ACC112 (cell line): ENCODE data around the gene PPT1.

Experiments used
- H2AFZ ChIP-seq: fragments of 200-600 bp; sonication (generic); one replicate; pipeline ENCODE4 v1.6.0; 2017; ENCODE audit warnings: antibody characterized with exemption, low read length; ENCODE audit not compliant: unreplicated experiment
- H3K27ac ChIP-seq: fragments of 200-600 bp; sonication (generic); 2 replicates; pipeline ENCODE4 v1.5.1; 2014; ENCODE audit warnings: low read depth, mild to moderate bottlenecking, antibody characterized with exemption, low read length, moderate library complexity
- H3K27me3 ChIP-seq: fragments of 200-600 bp; sonication (generic); 2 replicates; pipeline ENCODE4 v1.6.1; 2014; ENCODE audit warnings: mild to moderate bottlenecking, antibody characterized with exemption, low read length, moderate library complexity, mixed read lengths; ENCODE audit not compliant: insufficient read depth
- H3K36me3 ChIP-seq: fragments of 200-600 bp; sonication (generic); 2 replicates; pipeline ENCODE4 v1.6.1; 2016; ENCODE audit warnings: mild to moderate bottlenecking, antibody characterized with exemption, low read length, moderate library complexity, mixed read lengths; ENCODE audit not compliant: insufficient read depth
- H3K4me1 ChIP-seq: fragments of 200-600 bp; sonication (generic); one replicate; pipeline ENCODE4 v1.6.1; 2016; ENCODE audit warnings: low read length, mixed read lengths; ENCODE audit not compliant: insufficient read depth, unreplicated experiment, control insufficient read depth
- H3K4me3 ChIP-seq: fragments of 200-600 bp; sonication (generic); 2 replicates; pipeline ENCODE4 v1.5.1; 2014; ENCODE audit warnings: mild to moderate bottlenecking, low read depth, low read length
- H3K79me2 ChIP-seq: fragments of 200-600 bp; sonication (generic); one replicate; pipeline ENCODE4 v1.6.0; 2016; ENCODE audit warnings: low read length; ENCODE audit not compliant: control insufficient read depth, unreplicated experiment, insufficient read depth

PPT1 gene

DNA sequence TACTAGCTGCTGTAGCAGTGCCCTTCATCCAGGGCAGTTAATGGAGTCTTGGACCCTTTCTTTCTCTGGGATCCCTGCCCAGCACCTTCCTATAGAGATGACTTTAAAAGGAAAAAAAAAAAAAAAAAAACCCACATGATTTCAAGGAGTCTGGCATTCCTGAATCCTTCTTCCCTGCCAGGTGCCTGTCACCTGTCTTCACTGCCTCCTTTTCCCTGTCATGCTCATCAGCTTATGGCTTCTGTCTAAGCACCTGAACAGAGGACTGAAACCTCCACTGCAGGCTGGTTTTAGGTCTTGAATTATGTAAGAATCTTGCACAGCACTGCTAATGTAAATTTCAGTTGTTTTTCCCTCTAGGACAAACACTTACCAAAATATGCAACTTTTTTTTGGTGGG is 24.9 kb downstream of the PPT1 start:
- Histone ChIP-seq H3K36me3 (peaks cover 58% of the 10 kb centered on the region), H3K79me2 (no peaks in the 10 kb centered on the region), H3K27me3 (no peaks in the 10 kb centered on the region), H3K4me3 (no peak overlapping the region), H2AFZ (no peak overlapping the region), H3K4me1 (peaks cover 14% of the 10 kb centered on the region), H3K27ac (no peak overlapping the region)

DNA sequence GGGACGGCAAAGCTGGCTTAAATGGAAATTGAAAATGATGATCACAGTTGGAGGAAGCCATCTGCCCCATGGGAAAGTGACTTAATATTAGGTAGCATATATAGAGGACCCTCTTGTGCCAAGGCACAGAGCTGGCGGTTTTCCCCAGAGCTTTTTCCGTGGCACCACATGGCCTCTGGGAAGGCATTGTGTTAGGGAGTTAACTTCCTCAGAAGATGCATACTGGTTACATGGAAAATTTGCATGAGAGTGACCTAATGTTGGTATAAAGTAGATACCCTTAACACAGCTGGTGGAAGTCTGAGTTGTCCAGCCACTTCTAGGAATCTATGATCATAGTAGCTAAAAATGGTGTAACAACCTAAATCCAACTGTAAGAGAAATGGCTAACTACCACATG is 29.2 kb downstream of the PPT1 start:
- Histone ChIP-seq H3K4me3 (no peak overlapping the region), H3K4me1 (peaks cover 18% of the 10 kb centered on the region), H3K27ac (no peak overlapping the region), H3K36me3 (peaks cover 81% of the 10 kb centered on the region), H3K27me3 (no peaks in the 10 kb centered on the region), H3K79me2 (peaks cover 15% of the 10 kb centered on the region), H2AFZ (no peak overlapping the region)

DNA sequence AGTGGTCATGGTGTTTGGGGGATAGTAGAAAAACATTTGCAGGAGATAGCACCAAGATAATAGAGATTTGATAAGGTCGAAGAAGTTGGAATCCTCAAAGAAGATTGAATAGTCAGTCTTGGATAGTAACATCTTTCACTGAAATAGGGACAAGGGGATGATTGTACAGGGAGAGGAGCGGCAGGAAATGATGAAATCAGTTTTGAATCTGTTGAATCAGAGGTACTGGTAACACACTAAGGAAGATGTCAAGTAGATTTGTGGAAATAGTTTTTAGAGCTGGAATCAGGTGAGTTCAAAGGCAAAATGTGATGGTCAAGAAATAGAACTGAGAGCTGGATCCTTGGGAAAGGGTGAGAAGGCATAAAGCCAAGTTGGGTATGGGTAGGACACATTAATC is 30.0 kb downstream of the PPT1 start:
- H3K27ac ChIP-seq, result peak overlapping the region; percentile 49
- peaks cover 18% of the 10 kb centered on the region for H3K79me2 ChIP-seq
- H2AFZ ChIP-seq, result no peak overlapping the region
- no peaks in the 10 kb centered on the region for H3K27me3 ChIP-seq
- peaks cover 75% of the 10 kb centered on the region for H3K36me3 ChIP-seq
- no peak overlapping the region for H3K4me3 ChIP-seq
- H3K4me1 ChIP-seq, result peaks cover 18% of the 10 kb centered on the region

DNA sequence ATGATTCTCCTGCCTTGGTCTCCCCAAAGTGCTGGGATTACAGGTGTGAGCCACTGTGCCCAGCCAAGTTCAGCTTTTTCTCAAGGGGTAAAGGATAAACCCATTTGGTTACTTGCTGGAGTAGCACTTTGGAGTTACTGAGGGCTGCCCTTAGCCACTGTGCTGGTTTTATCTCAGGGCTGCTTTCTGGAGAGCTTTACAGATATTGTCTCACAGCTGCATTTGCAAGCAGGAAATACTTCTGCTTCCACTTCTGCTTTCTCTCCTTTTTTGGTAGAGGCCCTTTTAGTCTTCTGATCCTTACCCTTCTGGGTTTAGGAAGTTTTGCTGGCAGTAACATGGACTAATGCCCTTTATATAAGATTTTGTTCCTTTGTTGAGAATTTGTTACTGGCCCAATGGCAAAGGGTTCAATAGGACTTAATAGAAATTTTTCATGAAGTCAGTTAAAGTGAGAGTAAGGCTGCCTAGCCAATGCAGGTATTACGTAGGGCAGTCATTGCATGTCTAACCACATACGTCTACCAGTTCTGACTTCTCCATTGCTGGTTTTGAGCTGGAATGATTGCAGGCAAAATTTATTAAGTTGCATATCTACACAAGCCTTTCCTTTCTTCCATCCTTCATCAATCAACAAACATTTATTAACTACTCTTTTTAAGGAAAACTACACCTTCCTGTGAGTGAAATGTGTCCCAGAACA is 32.1 kb downstream of the PPT1 start:
- no peak overlapping the region for H3K4me3 ChIP-seq
- H3K27ac ChIP-seq, result no peak overlapping the region
- peaks cover 26% of the 10 kb centered on the region for H3K4me1 ChIP-seq
- no peaks in the 10 kb centered on the region for H3K27me3 ChIP-seq
- H2AFZ ChIP-seq, result no peak overlapping the region
- peaks cover 38% of the 10 kb centered on the region for H3K79me2 ChIP-seq
- peaks cover 80% of the 10 kb centered on the region for H3K36me3 ChIP-seq

DNA sequence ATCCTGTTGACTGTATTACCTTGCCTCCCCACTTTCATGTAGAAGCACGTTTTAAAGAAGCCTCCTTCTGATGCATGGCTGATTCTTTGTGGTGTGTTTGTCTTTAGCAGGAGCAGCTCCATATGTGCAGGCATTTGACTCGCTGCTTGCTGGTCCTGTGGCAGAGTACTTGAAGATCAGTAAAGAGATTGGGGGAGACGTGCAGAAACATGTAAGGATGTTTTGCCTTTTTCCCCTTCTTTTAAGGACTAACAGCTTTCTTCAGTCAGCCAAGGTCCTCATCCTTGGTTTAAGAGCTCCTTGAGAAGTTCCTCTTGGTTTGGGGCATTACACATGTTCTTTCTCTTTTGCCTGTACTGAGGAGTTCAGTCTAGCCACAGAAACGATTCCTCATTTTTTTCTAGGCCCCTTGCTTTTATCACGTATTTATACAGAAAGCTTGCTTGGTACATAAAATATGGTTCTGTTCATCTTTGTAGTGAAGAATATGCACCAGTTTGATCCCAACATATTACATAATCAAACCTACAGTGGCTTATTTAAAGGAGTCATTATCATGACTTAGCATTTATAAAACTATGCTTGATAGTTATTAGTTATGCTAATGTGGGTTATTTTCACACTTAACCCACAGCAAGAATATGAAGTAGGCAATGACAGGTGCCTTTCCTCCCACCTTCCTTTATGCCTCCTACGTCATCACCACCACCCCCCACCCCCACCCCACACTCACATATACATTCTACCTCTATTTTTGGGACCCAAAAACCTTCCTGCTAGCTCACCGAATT is 36.9 kb downstream of the PPT1 start:
- H3K36me3 ChIP-seq, result peaks cover 44% of the 10 kb centered on the region
- peaks cover 37% of the 10 kb centered on the region for H3K4me1 ChIP-seq
- no peak overlapping the region for H2AFZ ChIP-seq
- peaks cover 74% of the 10 kb centered on the region for H3K79me2 ChIP-seq
- no peaks in the 10 kb centered on the region for H3K27me3 ChIP-seq
- H3K27ac ChIP-seq, result peak overlapping the region; percentile 20
- H3K4me3 ChIP-seq, result no peak overlapping the region

DNA sequence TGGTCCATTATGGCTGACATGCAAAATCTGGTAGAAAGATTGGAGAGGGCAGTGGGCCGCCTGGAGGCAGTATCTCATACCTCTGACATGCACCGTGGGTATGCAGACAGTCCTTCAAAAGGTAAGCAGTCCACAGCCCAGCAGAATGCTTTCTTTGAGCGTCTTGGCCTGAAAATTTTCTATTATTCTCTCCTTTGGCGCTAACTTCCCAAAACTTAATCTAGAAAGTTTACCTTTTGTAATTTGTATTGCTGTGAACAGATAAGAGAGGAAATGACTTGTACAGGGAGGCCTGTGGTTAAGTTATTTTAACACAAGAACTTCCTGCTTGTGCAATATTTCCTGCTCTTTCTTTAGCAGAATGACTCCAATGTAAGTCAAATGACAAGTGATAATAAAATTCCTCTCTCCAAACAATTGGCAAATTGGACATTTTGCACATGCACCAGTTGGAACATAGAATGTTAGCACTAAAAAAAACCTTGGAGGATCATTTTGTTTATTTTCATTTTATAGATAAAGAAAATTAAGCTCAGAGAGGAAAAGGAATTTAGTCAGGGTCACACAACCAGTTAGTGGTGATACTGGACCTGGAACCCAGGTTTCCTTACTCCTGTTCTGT is 37.6 kb downstream of the PPT1 start:
- Histone ChIP-seq H3K27me3 (no peaks in the 10 kb centered on the region), H2AFZ (no peak overlapping the region), H3K36me3 (peaks cover 36% of the 10 kb centered on the region), H3K79me2 (peaks cover 78% of the 10 kb centered on the region), H3K4me3 (peak overlapping the region; percentile 23; the same call in 1 of the 2 replicates), H3K27ac (peak overlapping the region; percentile 20), H3K4me1 (peaks cover 37% of the 10 kb centered on the region)

DNA sequence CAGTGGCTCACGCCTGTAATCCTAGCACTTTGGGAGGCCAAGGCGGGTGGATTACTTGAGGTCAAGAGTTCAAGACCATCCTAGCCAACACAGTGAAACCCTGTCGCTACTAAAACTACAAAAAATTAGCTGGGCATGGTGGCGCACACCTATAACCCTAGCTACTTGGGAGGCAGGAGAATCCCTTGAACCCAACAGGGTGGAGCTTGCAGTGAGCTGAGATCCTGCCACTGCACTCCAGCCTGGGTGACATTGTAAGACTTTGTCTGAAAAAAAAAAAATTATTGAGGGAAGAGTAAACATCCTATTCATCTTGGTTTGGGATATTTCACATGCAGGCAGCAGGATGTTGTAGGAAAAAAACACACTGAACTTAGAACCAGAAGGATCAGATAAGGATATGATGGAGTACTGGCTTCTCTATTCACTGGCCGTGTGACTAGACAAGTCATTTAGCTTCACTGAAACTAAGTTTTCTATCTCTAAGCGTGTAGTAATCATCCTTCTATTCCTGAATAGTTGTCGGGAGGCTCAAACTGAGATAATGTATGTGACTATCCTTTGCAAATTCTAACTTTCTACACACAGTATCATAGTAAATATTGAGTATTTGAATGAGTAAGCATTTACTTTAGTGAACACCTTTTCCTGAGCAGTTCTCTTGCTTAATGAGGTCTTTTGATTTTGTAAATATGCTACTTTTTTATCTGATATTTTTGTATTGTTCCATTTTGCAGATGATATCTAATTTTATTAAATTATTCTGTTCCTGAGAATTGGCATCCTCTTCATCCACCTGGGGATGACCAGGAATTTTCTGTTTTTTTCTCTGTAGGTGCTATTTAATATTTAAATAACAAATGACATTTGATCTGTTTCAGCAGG is 38.4 kb downstream of the PPT1 start:
- H3K36me3 ChIP-seq, result peaks cover 29% of the 10 kb centered on the region
- peak overlapping the region; percentile 20 for H3K27ac ChIP-seq
- H3K4me3 ChIP-seq, result peak overlapping the region; percentile 23; the same call in 1 of the 2 replicates
- no peaks in the 10 kb centered on the region for H3K27me3 ChIP-seq
- no peak overlapping the region for H2AFZ ChIP-seq
- peaks cover 37% of the 10 kb centered on the region for H3K4me1 ChIP-seq
- H3K79me2 ChIP-seq, result peaks cover 80% of the 10 kb centered on the region

DNA sequence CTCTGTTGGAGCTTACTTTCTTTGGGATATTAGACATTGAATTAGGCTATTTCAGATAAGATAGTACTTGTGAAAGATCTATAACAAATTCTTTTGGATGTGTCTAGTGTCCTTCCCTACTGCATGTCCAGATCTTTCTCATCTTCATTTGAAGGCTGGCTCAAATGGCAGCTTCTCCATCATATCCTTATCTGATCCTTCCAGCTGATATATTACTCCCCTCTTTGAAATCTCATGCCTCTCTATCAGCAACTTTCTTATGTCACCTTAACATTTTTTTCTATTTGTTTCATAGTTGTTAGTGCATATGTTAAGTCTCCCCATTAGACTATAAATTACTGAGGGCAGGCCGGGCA is 39.0 kb downstream of the PPT1 start:
- H3K4me3 ChIP-seq, result no peak overlapping the region
- H3K36me3 ChIP-seq, result peaks cover 24% of the 10 kb centered on the region
- peaks cover 84% of the 10 kb centered on the region for H3K79me2 ChIP-seq
- H3K4me1 ChIP-seq, result peaks cover 37% of the 10 kb centered on the region
- H2AFZ ChIP-seq, result no peak overlapping the region
- H3K27ac ChIP-seq, result no peak overlapping the region
- no peaks in the 10 kb centered on the region for H3K27me3 ChIP-seq

DNA sequence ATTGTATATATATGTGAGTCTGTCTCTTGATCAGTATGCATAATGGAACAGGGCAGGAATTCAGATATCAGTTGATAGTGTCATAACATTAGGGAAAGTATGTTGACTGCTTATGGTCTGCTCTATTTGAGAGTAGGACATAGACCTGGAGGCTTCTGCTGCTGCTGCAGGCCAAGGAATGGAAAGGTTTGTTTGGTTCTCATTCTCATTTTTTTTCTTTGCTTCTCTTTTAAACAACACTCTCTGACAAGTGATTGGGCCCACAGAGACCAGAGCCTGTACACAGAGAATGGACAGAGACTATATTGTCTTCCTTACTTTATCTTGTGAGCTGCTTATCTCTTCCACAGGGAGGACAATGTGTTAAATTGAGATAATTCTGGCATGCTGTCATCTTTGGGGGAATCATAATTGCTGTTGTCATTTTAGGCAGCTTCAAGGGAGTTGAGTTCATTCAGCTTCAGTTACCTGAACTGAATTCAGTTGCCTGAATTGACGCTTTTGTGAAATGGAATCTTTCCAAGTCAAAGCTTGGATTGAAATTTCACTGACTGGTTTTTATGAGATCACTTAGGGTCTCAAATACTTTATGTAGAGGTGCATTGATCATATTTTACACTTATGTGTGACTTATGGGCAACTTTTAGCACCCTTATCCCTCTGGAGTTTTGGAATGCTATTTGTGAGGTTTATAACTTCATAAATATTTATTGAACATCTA is 39.6 kb downstream of the PPT1 start:
- H3K4me3 ChIP-seq, result no peak overlapping the region
- H3K4me1 ChIP-seq, result peaks cover 37% of the 10 kb centered on the region
- no peak overlapping the region for H3K27ac ChIP-seq
- no peak overlapping the region for H2AFZ ChIP-seq
- H3K36me3 ChIP-seq, result peaks cover 24% of the 10 kb centered on the region
- peaks cover 88% of the 10 kb centered on the region for H3K79me2 ChIP-seq
- no peaks in the 10 kb centered on the region for H3K27me3 ChIP-seq
